GM21423 (cell line): ENCODE results near the gene GAA.
"Not testable (repeated sequence)": the region's sequence is repeated elsewhere in the genome, so short reads cannot be mapped to it uniquely, and the experiment has no call there.

Source experiments
- ATAC-seq: cut with Tn5 transposase; IDR thresholded peaks from one replicate; pipeline ENCODE4 v1.9.1; 2021; ENCODE audit warnings: mild to moderate bottlenecking, moderate library complexity; ENCODE audit not compliant: unreplicated experiment

Gene GAA

GRCh38 chr17:80141463-80142165, 40.2 kb downstream of the GAA start:
- ATAC-seq = no peak

- ATAC-seq = no peak
Observed at GRCh38 chr17:80142929-80143328, 41.5 kb downstream of the GAA start.

GRCh38 chr17:80145076-80146075, 44.0 kb downstream of the GAA start:
- no peak for ATAC-seq

GRCh38 chr17:80146121-80147034, 45.0 kb downstream of the GAA start:
- peak; percentile 26 for ATAC-seq

- ATAC-seq = peak; percentile 78
Observed at GRCh38 chr17:80147035-80147822, 45.8 kb downstream of the GAA start, which contains the start of gene EIF4A3. Gene EIF4A3, minus strand, starts transcription at chr17:80147128. Its CDS starts 167 bp downstream, at chr17:80146961.

GRCh38 chr17:80151333-80151732, 50.0 kb downstream of the GAA start:
- ATAC-seq = no peak

- no peak for ATAC-seq
Observed at GRCh38 chr17:80152081-80152702, 50.8 kb downstream of the GAA start.

- ATAC-seq = peak; percentile 78
Observed at GRCh38 chr17:80153004-80153403, 51.6 kb downstream of the GAA start.

- ATAC-seq = no peak
Observed at GRCh38 chr17:80154166-80154565, 52.8 kb downstream of the GAA start.

- not testable (repeated sequence) for ATAC-seq
Observed at GRCh38 chr17:80155600-80155999, 54.2 kb downstream of the GAA start.

- no peak for ATAC-seq
Observed at GRCh38 chr17:80158846-80159245, 57.5 kb downstream of the GAA start.

- no peak for ATAC-seq
Observed at GRCh38 chr17:80160536-80160935, 59.2 kb downstream of the GAA start.

GRCh38 chr17:80163336-80163735, 62.0 kb downstream of the GAA start:
- no peak for ATAC-seq

- ATAC-seq = no peak
Observed at GRCh38 chr17:80164185-80164584, 62.8 kb downstream of the GAA start.

- no peak for ATAC-seq
Observed at GRCh38 chr17:80166446-80166845, 65.1 kb downstream of the GAA start.

GRCh38 chr17:80168371-80168770, 67.0 kb downstream of the GAA start:
- ATAC-seq = no peak

- no peak for ATAC-seq
Observed at GRCh38 chr17:80169107-80169506, 67.7 kb downstream of the GAA start.
